HG03520 (cell line): Measurements from ENCODE around the gene WEE1.

ENCODE experiments used
- ATAC-seq: cut with Tn5 transposase; IDR thresholded peaks from one replicate; pipeline ENCODE4 v1.9.1; 2021; ENCODE audit warnings: mild to moderate bottlenecking, moderate library complexity; ENCODE audit not compliant: unreplicated experiment

WEE1 gene

GRCh38 chr11:9565822-9566560 lies 7.5 kb upstream of the WEE1 start:
- peak; percentile 92 for ATAC-seq

GRCh38 chr11:9566561-9567063 lies 6.9 kb upstream of the WEE1 start:
- no peak for ATAC-seq

GRCh38 chr11:9567401-9567800 lies 6.1 kb upstream of the WEE1 start:
- ATAC-seq, result no peak

- no peak for ATAC-seq
Measured at GRCh38 chr11:9568161-9568853, 5.2 kb upstream of the WEE1 start.

- ATAC-seq, result no peak
Measured at GRCh38 chr11:9568854-9569587, 4.4 kb upstream of the WEE1 start.

- ATAC-seq, result no peak
Measured at GRCh38 chr11:9569588-9570164, 3.8 kb upstream of the WEE1 start.

GRCh38 chr11:9570313-9571025 lies 3.0 kb upstream of the WEE1 start:
- no peak for ATAC-seq

GRCh38 chr11:9571071-9571762 lies 2.3 kb upstream of the WEE1 start:
- ATAC-seq, result no peak

- ATAC-seq, result no peak
Measured at GRCh38 chr11:9571763-9572115, 1.7 kb upstream of the WEE1 start.

- ATAC-seq, result peak; percentile 15
Measured at GRCh38 chr11:9573775-9574621, 528 bp downstream of the WEE1 start.

- no peak for ATAC-seq
Measured at GRCh38 chr11:9574622-9575259, 1.3 kb downstream of the WEE1 start.

- ATAC-seq, result no peak
Measured at GRCh38 chr11:9575260-9576240, 2.1 kb downstream of the WEE1 start.

GRCh38 chr11:9576701-9577381 lies 3.4 kb downstream of the WEE1 start:
- ATAC-seq, result no peak

GRCh38 chr11:9577556-9577955 lies 4.1 kb downstream of the WEE1 start:
- no peak for ATAC-seq

GRCh38 chr11:9580894-9581293 lies 7.4 kb downstream of the WEE1 start:
- no peak for ATAC-seq

- no peak for ATAC-seq
Measured at GRCh38 chr11:9581556-9582161, 8.2 kb downstream of the WEE1 start.

- ATAC-seq, result no peak
Measured at GRCh38 chr11:9590717-9591116, 17.2 kb downstream of the WEE1 start.
